A549 (cell line): ENCODE results near the gene TAS2R60. TPM values are rescaled to one million over a fixed set of nuclear protein-coding genes. Genes with fewer than 3 reads are reported as not detected.

Source experiments
- ATAC-seq, 2 experiments: fragments of 200-7000 bp in 1 of 2; fragments of >200 bp in 1 of 2; cut with Nextera tagmentation in 1 of 2; cut with Tn5 transposase in 1 of 2; 3 replicates each; pipeline versions ENCODE4 v1.8.0 to v1.9.1; 2018 to 2020; ENCODE audit warnings: mild to moderate bottlenecking in 1 of 2, moderate library complexity in 1 of 2
- CTCF ChIA-PET: fragments of 300-600 bp; sonication (Branson Sonifier 250); formaldehyde crosslinking; extraction: SDS; loops from one replicate; lab custom pipeline; 2021; ENCODE audit warnings: antibody characterized with exemption, inconsistent platforms; lab: Yijun Ruan, JAX
- POLR2A ChIA-PET: fragments of 350-600 bp; formaldehyde crosslinking; extraction: SDS; loops from one replicate; lab custom pipeline; 2021; ENCODE audit warnings: antibody characterized with exemption, inconsistent platforms; lab: Yijun Ruan, JAX
- DNase-seq, 2 experiments: peaks; one replicate each; pipeline versions ENCODE4 v3.0.0 to v3.0.0-alpha.2; 2011 to 2016; ENCODE audit warnings: low read depth in 1 of 2, low spot score in 1 of 2
- FAIRE-seq: peaks from 2 replicates; lab custom pipeline; 2011; peaks lifted over from hg19 to GRCh38; lab: Jason Lieb, UNC
- H3K27ac ChIP-seq, 2 experiments: fragments of >200 bp; sonication (Bioruptor Twin); formaldehyde crosslinking; 3 replicates each; pipeline ENCODE4 v1.5.1; 2016 to 2017
- H3K4me1 ChIP-seq: fragments of >200 bp; sonication (Bioruptor Twin); formaldehyde crosslinking; 3 replicates; pipeline ENCODE4 v1.6.1; 2016
- H3K4me2 ChIP-seq: fragments of >200 bp; sonication (Bioruptor Twin); formaldehyde crosslinking; 3 replicates; pipeline ENCODE4 v1.6.1; 2016
- H3K4me3 ChIP-seq: fragments of >200 bp; sonication (Bioruptor Twin); formaldehyde crosslinking; 3 replicates; pipeline ENCODE4 v1.5.1; 2016
- H3K9me3 ChIP-seq: fragments of >200 bp; sonication (Bioruptor Twin); formaldehyde crosslinking; 3 replicates; pipeline ENCODE4 v1.6.1; 2016
- BHLHE40 ChIP-seq: IDR thresholded peaks from 2 replicates; pipeline ENCODE4 v1.6.1; 2012; ENCODE audit warnings: low read depth, low read length, inconsistent platforms
- CEBPB ChIP-seq, 2 experiments: fragments of >200 bp in 1 of 2; sonication (Bioruptor Twin) in 1 of 2; formaldehyde crosslinking in 1 of 2; IDR thresholded peaks; 2 replicates each; pipeline ENCODE4 v1.6.1; 2012 to 2016
- EHF ChIP-seq: fragments of 250-450 bp; sonication (Bioruptor Pico); IDR thresholded peaks from 2 replicates; pipeline ENCODE4 v1.5.0; 2020; ENCODE audit warnings: mild to moderate bottlenecking
- EHMT2 ChIP-seq: fragments of 200-600 bp; sonication (generic); IDR thresholded peaks from 2 replicates; pipeline ENCODE4 v1.6.1; 2016; ENCODE audit warnings: antibody characterized with exemption, low read depth, mild to moderate bottlenecking, moderate library complexity
- EP300 ChIP-seq, 2 experiments: fragments of >200 bp; sonication (Bioruptor Twin); formaldehyde crosslinking; IDR thresholded peaks; 2 replicates in 1 of 2; 3 replicates in 1 of 2; pipeline ENCODE4 v1.6.1; 2016 to 2017
- FOSL2 ChIP-seq, 2 experiments: fragments of 450-650 bp in 1 of 2; fragments of >200 bp in 1 of 2; sonication (Bioruptor Twin) in 1 of 2; formaldehyde crosslinking; IDR thresholded peaks; 2 replicates each; pipeline versions ENCODE4 v1.5.0 to v1.6.1; 2016 to 2020; ENCODE audit warnings: mild to moderate bottlenecking in 1 of 2, moderate library complexity in 1 of 2
- HEYL ChIP-seq: fragments of 250-450 bp; sonication (Bioruptor Pico); IDR thresholded peaks from 2 replicates; pipeline ENCODE4 v1.8.0; 2021; ENCODE audit warnings: mild to moderate bottlenecking, moderate library complexity
- HOXA7 ChIP-seq: fragments of 250-450 bp; sonication (Bioruptor Pico); IDR thresholded peaks from 2 replicates; pipeline ENCODE4 v1.5.0; 2020; ENCODE audit warnings: mild to moderate bottlenecking, moderate library complexity
- HOXB13 ChIP-seq: fragments of 250-450 bp; sonication (Bioruptor Pico); IDR thresholded peaks from 2 replicates; pipeline ENCODE4 v1.5.0; 2020; ENCODE audit warnings: low read depth, mild to moderate bottlenecking, moderate library complexity
- JUN ChIP-seq, 2 experiments: fragments of >200 bp; sonication (Bioruptor Twin); formaldehyde crosslinking; IDR thresholded peaks; 2 replicates in 1 of 2; 3 replicates in 1 of 2; pipeline ENCODE4 v1.6.1; 2016 to 2017
- JUNB ChIP-seq: fragments of >200 bp; sonication (Bioruptor Twin); formaldehyde crosslinking; IDR thresholded peaks from 2 replicates; pipeline ENCODE4 v1.6.1; 2016
- MYC ChIP-seq: IDR thresholded peaks from 2 replicates; pipeline ENCODE4 v1.6.1; 2012; ENCODE audit warnings: mild to moderate bottlenecking, inconsistent platforms, low read length, improper control_type of control experiment, borderline replicate concordance
- NFE2L2 ChIP-seq: fragments of 150-350 bp; conservative IDR thresholded peaks from 2 replicates; pipeline ENCODE4 v1.6.1; 2014; ENCODE audit warnings: low read length
- NR3C1 ChIP-seq: fragments of >200 bp; sonication (Bioruptor Twin); formaldehyde crosslinking; IDR thresholded peaks from 3 replicates; pipeline ENCODE4 v1.6.1; 2017
- PHF8 ChIP-seq: fragments of 200-600 bp; sonication (generic); IDR thresholded peaks from 2 replicates; pipeline ENCODE4 v1.6.1; 2016; ENCODE audit warnings: low read depth, mild to moderate bottlenecking, antibody characterized with exemption, moderate library complexity, borderline replicate concordance
- POLR2AphosphoS2 ChIP-seq: conservative IDR thresholded peaks from 2 replicates; pipeline ENCODE4 v1.6.1; 2012; ENCODE audit warnings: low read length, improper control_type of control experiment, inconsistent platforms
- RCOR1 ChIP-seq: fragments of 150-350 bp; IDR thresholded peaks from 2 replicates; pipeline ENCODE4 v1.6.1; 2014; ENCODE audit warnings: antibody characterized with exemption, low read length, low read depth
- ZFP36 ChIP-seq: fragments of 450-650 bp; IDR thresholded peaks from 2 replicates; pipeline ENCODE4 v1.6.1; 2014; ENCODE audit warnings: borderline replicate concordance; ENCODE audit not compliant: partially characterized antibody
- ZNF302 ChIP-seq: fragments of 250-450 bp; sonication (Bioruptor Pico); IDR thresholded peaks from 2 replicates; pipeline ENCODE4 v1.9.0; 2021; ENCODE audit warnings: inconsistent platforms, mild to moderate bottlenecking, moderate library complexity
- ZSCAN20 ChIP-seq: fragments of 250-450 bp; sonication (Bioruptor Pico); IDR thresholded peaks from 2 replicates; pipeline ENCODE4 v1.8.0; 2022; ENCODE audit warnings: mild to moderate bottlenecking, moderate library complexity
- WGBS: methylation state at CpG from one replicate; pipeline ENCODE4 v1.1.6; 2017; ENCODE audit errors: missing lambda C conversion rate; 5-methylcytosine and 5-hydroxymethylcytosine counted together
- polyA plus RNA-seq, 4 experiments: library from polyadenylated mRNA; depleted of rRNA in 3 of 4; stranded (reverse); fragments of >200 nt; fragmentation: RNase III in 1 of 4; extraction: RNeasy Plus Mini Kit Qiagen cat#74134 plus additional on column Dnase treatment in 1 of 4; gene quantifications; 2 replicates in 3 of 4; 3 replicates in 1 of 4; pipeline ENCODE4 v1.2.3, GENCODE V29; 2011 to 2017
- TF ChIP-seq, protein P1 (sequence below): fragments of 200-600 bp; sonication (generic); IDR thresholded peaks from 2 replicates; pipeline ENCODE4 v1.6.1; 2016; ENCODE audit warnings: antibody characterized with exemption, mild to moderate bottlenecking, moderate library complexity
- TF ChIP-seq, protein P2 (sequence below): fragments of 250-450 bp; sonication (Bioruptor Pico); IDR thresholded peaks from 2 replicates; pipeline ENCODE4 v1.5.0; 2021; ENCODE audit warnings: mild to moderate bottlenecking, moderate library complexity, borderline replicate concordance
- TF ChIP-seq, protein P3 (sequence below): fragments of >200 bp; sonication (Bioruptor Twin); formaldehyde crosslinking; IDR thresholded peaks from 3 replicates; pipeline ENCODE4 v1.6.1; 2016
- TF ChIP-seq, protein P4 (sequence below): fragments of >200 bp; sonication (Bioruptor Twin); formaldehyde crosslinking; IDR thresholded peaks from 3 replicates; pipeline ENCODE4 v1.5.1; 2016
- TF ChIP-seq, protein P5 (sequence below): fragments of >200 bp; sonication (Bioruptor Twin); formaldehyde crosslinking; IDR thresholded peaks from 2 replicates; pipeline ENCODE4 v1.6.1; 2016
- TF ChIP-seq, protein P6 (sequence below): IDR thresholded peaks from 2 replicates; pipeline ENCODE4 v1.6.1; 2012

The TAS2R60 gene
- polyA plus RNA-seq, 2 of the 4 experiments (the other 2 are of a cell fraction): not detected

DNA sequence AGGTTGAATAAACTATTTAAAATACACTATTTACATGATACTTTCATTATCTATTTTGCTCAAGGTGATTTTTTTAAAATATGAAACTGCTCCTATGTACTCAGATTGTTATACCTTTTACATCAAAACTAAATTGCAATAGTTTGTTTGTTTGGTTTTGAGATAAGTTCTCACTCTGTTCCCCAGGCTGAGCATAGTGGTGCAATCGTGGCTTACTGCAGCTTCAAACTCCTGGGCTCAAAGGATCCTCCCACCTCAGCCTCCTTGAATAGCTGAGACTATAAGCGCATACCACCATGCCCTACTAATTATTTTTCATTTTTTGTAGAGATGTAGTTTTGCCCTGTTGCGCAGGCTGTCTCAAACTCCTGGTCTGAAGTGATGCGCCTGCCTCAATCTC is 12.7 kb downstream of the TAS2R60 start:
- no peak overlapping the region for H3K4me3 ChIP-seq
- FAIRE-seq (no peak), DNase-seq (no peak), ATAC-seq (no peak)
- 58% methylated on average over 4 of the region's 4 CpGs for WGBS
- TF ChIP-seq ZSCAN20 (CRISPR knock-in tag) (no peak), PHF8 (no peak), ZNF302 (CRISPR knock-in tag) (no peak), POLR2AphosphoS2 (no peak), RCOR1 (no peak), ZFP36 (no peak), EP300 (IDR thresholded peaks at IDR 0.05) (no peak), CEBPB (IDR thresholded peaks at IDR 0.05) (no peak), HEYL (CRISPR knock-in tag) (no peak), HOXB13 (CRISPR knock-in tag) (no peak)
- H3K9me3 ChIP-seq: no peaks in the 10 kb centered on the region
- H3K4me2 ChIP-seq: no peak overlapping the region
- H3K4me1 ChIP-seq: no peaks in the 10 kb centered on the region
- CTCF ChIA-PET: no interaction called here
- H3K27ac ChIP-seq: no peak overlapping the region
- POLR2A ChIA-PET: no interaction called here

DNA sequence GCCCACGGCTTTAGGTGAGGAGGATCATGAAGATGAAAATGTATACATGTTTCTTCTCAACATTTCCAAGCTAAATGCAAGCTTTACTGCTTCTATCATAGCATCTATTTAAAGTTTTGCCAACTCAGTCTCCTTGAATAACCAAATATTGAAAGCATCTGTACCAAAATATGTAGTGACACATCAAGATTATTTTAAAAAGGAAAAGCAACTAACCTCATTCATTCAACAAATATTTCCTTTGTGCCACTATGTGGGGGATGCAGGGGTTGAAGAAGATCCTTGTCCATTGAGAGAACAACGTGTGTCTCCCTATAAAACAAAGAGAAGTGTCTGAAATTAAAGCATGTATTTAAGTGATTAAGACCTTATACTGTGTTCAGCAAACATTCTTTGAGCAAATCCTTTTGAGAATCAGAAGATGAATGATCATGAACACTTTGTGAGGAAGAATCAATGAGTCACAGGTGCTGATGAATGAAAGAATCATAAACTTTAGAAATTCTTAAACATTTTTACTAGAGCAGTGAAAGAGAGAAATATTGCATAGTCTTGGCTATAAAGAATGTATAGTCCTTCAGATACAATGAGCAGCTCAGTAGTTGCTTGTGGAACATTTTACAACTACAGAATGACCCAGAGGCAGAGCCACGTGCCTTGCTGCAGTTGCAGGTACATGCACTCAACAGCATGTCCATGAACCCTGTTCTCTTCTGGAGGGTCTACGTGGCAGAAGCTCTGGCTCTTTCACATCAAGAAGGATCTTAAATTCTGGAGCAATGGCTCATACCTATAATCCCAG is 13.9 kb downstream of the TAS2R60 start:
- FAIRE-seq: no peak
- Histone ChIP-seq H3K9me3 (0 out of 3 replicates have a peak, but pooled peaks cover 4% of the 10 kb centered on the region), H3K4me2 (no peak overlapping the region), H3K27ac (no peak overlapping the region), H3K4me1 (no peaks in the 10 kb centered on the region), H3K4me3 (no peak overlapping the region)
- POLR2A ChIA-PET: no interaction called here
- WGBS: 15% methylated on average over 4 of the region's 4 CpGs
- no peak for DNase-seq
- TF ChIP-seq HOXA7 (CRISPR knock-in tag) (no peak), ZSCAN20 (CRISPR knock-in tag) (no peak), FOSL2 (IDR thresholded peaks at IDR 0.05) (no peak), FOSL2 (CRISPR knock-in tag; IDR thresholded peaks at IDR 0.05) (no peak), CEBPB (IDR thresholded peaks at IDR 0.05) (no peak), EHF (CRISPR knock-in tag) (no peak), JUNB (no peak), EHMT2 (no peak), NR3C1 (no peak), MYC (no peak), BHLHE40 (no peak), JUN (IDR thresholded peaks at IDR 0.05) (no peak), NFE2L2 (no peak)
- TF ChIP-seq, protein P1, sequence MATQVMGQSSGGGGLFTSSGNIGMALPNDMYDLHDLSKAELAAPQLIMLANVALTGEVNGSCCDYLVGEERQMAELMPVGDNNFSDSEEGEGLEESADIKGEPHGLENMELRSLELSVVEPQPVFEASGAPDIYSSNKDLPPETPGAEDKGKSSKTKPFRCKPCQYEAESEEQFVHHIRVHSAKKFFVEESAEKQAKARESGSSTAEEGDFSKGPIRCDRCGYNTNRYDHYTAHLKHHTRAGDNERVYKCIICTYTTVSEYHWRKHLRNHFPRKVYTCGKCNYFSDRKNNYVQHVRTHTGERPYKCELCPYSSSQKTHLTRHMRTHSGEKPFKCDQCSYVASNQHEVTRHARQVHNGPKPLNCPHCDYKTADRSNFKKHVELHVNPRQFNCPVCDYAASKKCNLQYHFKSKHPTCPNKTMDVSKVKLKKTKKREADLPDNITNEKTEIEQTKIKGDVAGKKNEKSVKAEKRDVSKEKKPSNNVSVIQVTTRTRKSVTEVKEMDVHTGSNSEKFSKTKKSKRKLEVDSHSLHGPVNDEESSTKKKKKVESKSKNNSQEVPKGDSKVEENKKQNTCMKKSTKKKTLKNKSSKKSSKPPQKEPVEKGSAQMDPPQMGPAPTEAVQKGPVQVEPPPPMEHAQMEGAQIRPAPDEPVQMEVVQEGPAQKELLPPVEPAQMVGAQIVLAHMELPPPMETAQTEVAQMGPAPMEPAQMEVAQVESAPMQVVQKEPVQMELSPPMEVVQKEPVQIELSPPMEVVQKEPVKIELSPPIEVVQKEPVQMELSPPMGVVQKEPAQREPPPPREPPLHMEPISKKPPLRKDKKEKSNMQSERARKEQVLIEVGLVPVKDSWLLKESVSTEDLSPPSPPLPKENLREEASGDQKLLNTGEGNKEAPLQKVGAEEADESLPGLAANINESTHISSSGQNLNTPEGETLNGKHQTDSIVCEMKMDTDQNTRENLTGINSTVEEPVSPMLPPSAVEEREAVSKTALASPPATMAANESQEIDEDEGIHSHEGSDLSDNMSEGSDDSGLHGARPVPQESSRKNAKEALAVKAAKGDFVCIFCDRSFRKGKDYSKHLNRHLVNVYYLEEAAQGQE: no peak
- TF ChIP-seq, protein P2, sequence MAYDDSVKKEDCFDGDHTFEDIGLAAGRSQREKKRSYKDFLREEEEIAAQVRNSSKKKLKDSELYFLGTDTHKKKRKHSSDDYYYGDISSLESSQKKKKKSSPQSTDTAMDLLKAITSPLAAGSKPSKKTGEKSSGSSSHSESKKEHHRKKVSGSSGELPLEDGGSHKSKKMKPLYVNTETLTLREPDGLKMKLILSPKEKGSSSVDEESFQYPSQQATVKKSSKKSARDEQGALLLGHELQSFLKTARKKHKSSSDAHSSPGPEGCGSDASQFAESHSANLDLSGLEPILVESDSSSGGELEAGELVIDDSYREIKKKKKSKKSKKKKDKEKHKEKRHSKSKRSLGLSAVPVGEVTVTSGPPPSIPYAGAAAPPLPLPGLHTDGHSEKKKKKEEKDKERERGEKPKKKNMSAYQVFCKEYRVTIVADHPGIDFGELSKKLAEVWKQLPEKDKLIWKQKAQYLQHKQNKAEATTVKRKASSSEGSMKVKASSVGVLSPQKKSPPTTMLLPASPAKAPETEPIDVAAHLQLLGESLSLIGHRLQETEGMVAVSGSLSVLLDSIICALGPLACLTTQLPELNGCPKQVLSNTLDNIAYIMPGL (CRISPR knock-in tag): no peak
- TF ChIP-seq, protein P3, sequence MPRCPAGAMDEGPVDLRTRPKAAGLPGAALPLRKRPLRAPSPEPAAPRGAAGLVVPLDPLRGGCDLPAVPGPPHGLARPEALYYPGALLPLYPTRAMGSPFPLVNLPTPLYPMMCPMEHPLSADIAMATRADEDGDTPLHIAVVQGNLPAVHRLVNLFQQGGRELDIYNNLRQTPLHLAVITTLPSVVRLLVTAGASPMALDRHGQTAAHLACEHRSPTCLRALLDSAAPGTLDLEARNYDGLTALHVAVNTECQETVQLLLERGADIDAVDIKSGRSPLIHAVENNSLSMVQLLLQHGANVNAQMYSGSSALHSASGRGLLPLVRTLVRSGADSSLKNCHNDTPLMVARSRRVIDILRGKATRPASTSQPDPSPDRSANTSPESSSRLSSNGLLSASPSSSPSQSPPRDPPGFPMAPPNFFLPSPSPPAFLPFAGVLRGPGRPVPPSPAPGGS: no peak
- TF ChIP-seq, protein P4, sequence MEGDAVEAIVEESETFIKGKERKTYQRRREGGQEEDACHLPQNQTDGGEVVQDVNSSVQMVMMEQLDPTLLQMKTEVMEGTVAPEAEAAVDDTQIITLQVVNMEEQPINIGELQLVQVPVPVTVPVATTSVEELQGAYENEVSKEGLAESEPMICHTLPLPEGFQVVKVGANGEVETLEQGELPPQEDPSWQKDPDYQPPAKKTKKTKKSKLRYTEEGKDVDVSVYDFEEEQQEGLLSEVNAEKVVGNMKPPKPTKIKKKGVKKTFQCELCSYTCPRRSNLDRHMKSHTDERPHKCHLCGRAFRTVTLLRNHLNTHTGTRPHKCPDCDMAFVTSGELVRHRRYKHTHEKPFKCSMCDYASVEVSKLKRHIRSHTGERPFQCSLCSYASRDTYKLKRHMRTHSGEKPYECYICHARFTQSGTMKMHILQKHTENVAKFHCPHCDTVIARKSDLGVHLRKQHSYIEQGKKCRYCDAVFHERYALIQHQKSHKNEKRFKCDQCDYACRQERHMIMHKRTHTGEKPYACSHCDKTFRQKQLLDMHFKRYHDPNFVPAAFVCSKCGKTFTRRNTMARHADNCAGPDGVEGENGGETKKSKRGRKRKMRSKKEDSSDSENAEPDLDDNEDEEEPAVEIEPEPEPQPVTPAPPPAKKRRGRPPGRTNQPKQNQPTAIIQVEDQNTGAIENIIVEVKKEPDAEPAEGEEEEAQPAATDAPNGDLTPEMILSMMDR: no peak
- TF ChIP-seq, protein P5, sequence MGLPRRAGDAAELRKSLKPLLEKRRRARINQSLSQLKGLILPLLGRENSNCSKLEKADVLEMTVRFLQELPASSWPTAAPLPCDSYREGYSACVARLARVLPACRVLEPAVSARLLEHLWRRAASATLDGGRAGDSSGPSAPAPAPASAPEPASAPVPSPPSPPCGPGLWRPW: no peak
- TF ChIP-seq, protein P6, sequence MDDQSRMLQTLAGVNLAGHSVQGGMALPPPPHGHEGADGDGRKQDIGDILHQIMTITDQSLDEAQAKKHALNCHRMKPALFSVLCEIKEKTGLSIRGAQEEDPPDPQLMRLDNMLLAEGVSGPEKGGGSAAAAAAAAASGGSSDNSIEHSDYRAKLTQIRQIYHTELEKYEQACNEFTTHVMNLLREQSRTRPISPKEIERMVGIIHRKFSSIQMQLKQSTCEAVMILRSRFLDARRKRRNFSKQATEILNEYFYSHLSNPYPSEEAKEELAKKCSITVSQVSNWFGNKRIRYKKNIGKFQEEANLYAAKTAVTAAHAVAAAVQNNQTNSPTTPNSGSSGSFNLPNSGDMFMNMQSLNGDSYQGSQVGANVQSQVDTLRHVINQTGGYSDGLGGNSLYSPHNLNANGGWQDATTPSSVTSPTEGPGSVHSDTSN: no peak
- CTCF ChIA-PET: no interaction called here
- no peak for ATAC-seq
